GM13976 (cell line): Measurements from ENCODE around the gene FHL5.

ENCODE experiments used
- DNase-seq: peaks from one replicate; pipeline ENCODE4 v3.0.0; 2012; ENCODE audit warnings: low spot score
- CTCF ChIP-seq: IDR thresholded peaks from 2 replicates; pipeline ENCODE4 v1.5.1; 2012; ENCODE audit warnings: borderline replicate concordance, mild to moderate bottlenecking; ENCODE audit not compliant: insufficient read depth; ENCODE audit errors: extremely low read depth, missing control alignments, control extremely low read depth
- in situ Hi-C: fragments of 300-500 bp; cut with MboI; formaldehyde crosslinking; loops from one replicate; pipeline ENCODE4 v1.12.0; 2022; ENCODE audit warnings: low sequenced_read_pairs, mixed read lengths, inconsistent platforms; ENCODE audit not compliant: unreplicated experiment

Gene FHL5

GRCh38 chr6:96570053-96570452 is 7.1 kb downstream of the FHL5 start:
- TF ChIP-seq CTCF = no peak
- no peak for DNase-seq
- in situ Hi-C loops = no loop called here

GRCh38 chr6:96571551-96571950 is 8.6 kb downstream of the FHL5 start:
- in situ Hi-C loops = no loop called here
- DNase-seq = no peak
- TF ChIP-seq CTCF = no peak

GRCh38 chr6:96575359-96575758 is 12.4 kb downstream of the FHL5 start:
- in situ Hi-C loops = no loop called here
- DNase-seq = no peak
- no peak for TF ChIP-seq CTCF

GRCh38 chr6:96576221-96576620 is 13.3 kb downstream of the FHL5 start:
- no peak for DNase-seq
- in situ Hi-C loops = no loop called here
- TF ChIP-seq CTCF = no peak

GRCh38 chr6:96582021-96582420 is 19.1 kb downstream of the FHL5 start:
- DNase-seq = no peak
- in situ Hi-C loops = no loop called here
- TF ChIP-seq CTCF = no peak

- DNase-seq = no peak
- no peak for TF ChIP-seq CTCF
- in situ Hi-C loops = no loop called here
These were observed 19.5 kb downstream of the FHL5 start for GRCh38 chr6:96582436-96582835.

- in situ Hi-C loops = no loop called here
- DNase-seq = no peak
These were observed 41.5 kb downstream of the FHL5 start for GRCh38 chr6:96604420-96604819.

More at GRCh38 chr6:96604420-96604819, 41.5 kb downstream of the FHL5 start:
- no peak for TF ChIP-seq CTCF
